HepG2 (cell line): Measurements from ENCODE around the gene CCDC93. TPM values are rescaled to one million over a fixed set of nuclear protein-coding genes. Genes with fewer than 3 reads are reported as not detected.

ENCODE experiments used
- ARNT ChIP-seq: fragments of 450-650 bp; IDR thresholded peaks from 2 replicates; pipeline ENCODE4 v1.6.1; 2017
- ASH2L ChIP-seq: fragments of 300-600, 200-600 bp; sonication (generic); IDR thresholded peaks from 2 replicates; pipeline ENCODE4 v1.7.0; 2017; ENCODE audit warnings: low read depth, mild to moderate bottlenecking, moderate library complexity, mixed read lengths, low read length; ENCODE audit not compliant: insufficient read length
- CEBPZ ChIP-seq: IDR thresholded peaks from 2 replicates; pipeline ENCODE4 v1.6.1; 2012; ENCODE audit warnings: low read length, improper control_type of control experiment
- NFE2L1 ChIP-seq: sonication (generic); formaldehyde crosslinking; IDR thresholded peaks from 2 replicates; pipeline ENCODE4 v1.4.0; 2020; ENCODE audit warnings: missing genetic modification reagents, mild to moderate bottlenecking, borderline replicate concordance
- PHF8 ChIP-seq: sonication (generic); formaldehyde crosslinking; IDR thresholded peaks from 2 replicates; pipeline ENCODE4 v1.5.0; 2020; ENCODE audit warnings: missing genetic modification reagents
- TARDBP ChIP-seq: sonication (generic); formaldehyde crosslinking; IDR thresholded peaks from 2 replicates; pipeline ENCODE4 v1.8.0; 2022; ENCODE audit warnings: mild to moderate bottlenecking, missing genetic modification reagents
- XRCC5 ChIP-seq: fragments of 200-400 bp; formaldehyde crosslinking; optimal IDR thresholded peaks from 2 replicates; pipeline ENCODE3; 2017; ENCODE audit warnings: mild to moderate bottlenecking, low read length
- ZBTB38 ChIP-seq: sonication (generic); formaldehyde crosslinking; IDR thresholded peaks from 2 replicates; pipeline ENCODE4 v1.5.1; 2020; ENCODE audit warnings: mild to moderate bottlenecking, missing genetic modification reagents
- ZNF225 ChIP-seq: sonication (generic); formaldehyde crosslinking; IDR thresholded peaks from 2 replicates; pipeline ENCODE4 v1.4.0; 2020; ENCODE audit warnings: mild to moderate bottlenecking, missing genetic modification reagents
- ZNF33A ChIP-seq: sonication (generic); formaldehyde crosslinking; IDR thresholded peaks from 2 replicates; pipeline ENCODE4 v1.5.1; 2020; ENCODE audit warnings: missing genetic modification reagents, mild to moderate bottlenecking, moderate library complexity, borderline replicate concordance
- polyA plus RNA-seq, 8 experiments: library from polyadenylated mRNA; depleted of rRNA in 3 of 8; stranded (reverse) in 7 of 8; unstranded in 1 of 8; fragments of >200 nt; fragmentation: Illumina TruSeq in 4 of 8; extraction: Trizol in 4 of 8; gene quantifications; 2 replicates each; pipeline versions ENCODE4 v1.2.1 to v1.2.3, GENCODE V29; 2011 to 2016; ENCODE audit warnings: low read depth in 4 of 8, missing spikeins in 1 of 8, mixed read lengths in 1 of 8; ENCODE audit not compliant: insufficient read depth in 1 of 8
- total RNA-seq, 5 experiments: library from RNA; depleted of rRNA; stranded (reverse); fragments of >200 nt; fragmentation: Illumina TruSeq; extraction: Trizol; gene quantifications; 2 replicates each; pipeline ENCODE4 v1.2.3, GENCODE V29; 2016; ENCODE audit warnings: low read depth in 1 of 5
- TF ChIP-seq, protein P1 (sequence below), 2 experiments: IDR thresholded peaks; 2 replicates each; pipeline ENCODE4 v1.6.1; 2011 to 2012; ENCODE audit warnings: low read length in 2 of 2, borderline replicate concordance in 1 of 2, low read depth in 1 of 2, mild to moderate bottlenecking in 1 of 2, moderate library complexity in 1 of 2
- TF ChIP-seq, protein P2 (sequence below): sonication (generic); formaldehyde crosslinking; IDR thresholded peaks from 2 replicates; pipeline ENCODE4 v1.4.0; 2020; ENCODE audit warnings: missing genetic modification reagents
- TF ChIP-seq, protein P3 (sequence below): sonication (generic); formaldehyde crosslinking; IDR thresholded peaks from 2 replicates; pipeline ENCODE4 v1.8.0; 2022; ENCODE audit warnings: missing genetic modification reagents, mild to moderate bottlenecking, inconsistent platforms, borderline replicate concordance
- TF ChIP-seq, protein P4 (sequence below): IDR thresholded peaks from 2 replicates; pipeline ENCODE4 v1.6.1; 2016; ENCODE audit warnings: low read depth, missing genetic modification reagents, missing compliant biosample characterization

Gene CCDC93
- total and polyA plus RNA-seq, 2 of the 13 experiments (the other 11 are each of a cell fraction or from before 2014, with no cell fraction given) = 37.2 to 53.2 TPM

- TF ChIP-seq, protein P1, sequence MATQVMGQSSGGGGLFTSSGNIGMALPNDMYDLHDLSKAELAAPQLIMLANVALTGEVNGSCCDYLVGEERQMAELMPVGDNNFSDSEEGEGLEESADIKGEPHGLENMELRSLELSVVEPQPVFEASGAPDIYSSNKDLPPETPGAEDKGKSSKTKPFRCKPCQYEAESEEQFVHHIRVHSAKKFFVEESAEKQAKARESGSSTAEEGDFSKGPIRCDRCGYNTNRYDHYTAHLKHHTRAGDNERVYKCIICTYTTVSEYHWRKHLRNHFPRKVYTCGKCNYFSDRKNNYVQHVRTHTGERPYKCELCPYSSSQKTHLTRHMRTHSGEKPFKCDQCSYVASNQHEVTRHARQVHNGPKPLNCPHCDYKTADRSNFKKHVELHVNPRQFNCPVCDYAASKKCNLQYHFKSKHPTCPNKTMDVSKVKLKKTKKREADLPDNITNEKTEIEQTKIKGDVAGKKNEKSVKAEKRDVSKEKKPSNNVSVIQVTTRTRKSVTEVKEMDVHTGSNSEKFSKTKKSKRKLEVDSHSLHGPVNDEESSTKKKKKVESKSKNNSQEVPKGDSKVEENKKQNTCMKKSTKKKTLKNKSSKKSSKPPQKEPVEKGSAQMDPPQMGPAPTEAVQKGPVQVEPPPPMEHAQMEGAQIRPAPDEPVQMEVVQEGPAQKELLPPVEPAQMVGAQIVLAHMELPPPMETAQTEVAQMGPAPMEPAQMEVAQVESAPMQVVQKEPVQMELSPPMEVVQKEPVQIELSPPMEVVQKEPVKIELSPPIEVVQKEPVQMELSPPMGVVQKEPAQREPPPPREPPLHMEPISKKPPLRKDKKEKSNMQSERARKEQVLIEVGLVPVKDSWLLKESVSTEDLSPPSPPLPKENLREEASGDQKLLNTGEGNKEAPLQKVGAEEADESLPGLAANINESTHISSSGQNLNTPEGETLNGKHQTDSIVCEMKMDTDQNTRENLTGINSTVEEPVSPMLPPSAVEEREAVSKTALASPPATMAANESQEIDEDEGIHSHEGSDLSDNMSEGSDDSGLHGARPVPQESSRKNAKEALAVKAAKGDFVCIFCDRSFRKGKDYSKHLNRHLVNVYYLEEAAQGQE (IDR thresholded peaks at IDR 0.05; ENCODE audit: borderline replicate concordance in 1 of 2, low read depth in 1 of 2, low read length in 2 of 2) = peak in 1 of 2 experiments; percentile 63; a peak in 1 of 4 replicates
- TF ChIP-seq ASH2L (peak; percentile 98), TARDBP (CRISPR knock-in tag) (peak; percentile 49; the same call in 1 of the 2 replicates), ZBTB38 (0 out of 2 replicates have a peak, but pooled peaks have one; percentile 53), XRCC5 (no peak), ARNT (no peak), ZNF225 (no peak), NFE2L1 (no peak), PHF8 (no peak), ZNF33A (CRISPR knock-in tag) (no peak), CEBPZ (no peak)
- TF ChIP-seq, protein P2, sequence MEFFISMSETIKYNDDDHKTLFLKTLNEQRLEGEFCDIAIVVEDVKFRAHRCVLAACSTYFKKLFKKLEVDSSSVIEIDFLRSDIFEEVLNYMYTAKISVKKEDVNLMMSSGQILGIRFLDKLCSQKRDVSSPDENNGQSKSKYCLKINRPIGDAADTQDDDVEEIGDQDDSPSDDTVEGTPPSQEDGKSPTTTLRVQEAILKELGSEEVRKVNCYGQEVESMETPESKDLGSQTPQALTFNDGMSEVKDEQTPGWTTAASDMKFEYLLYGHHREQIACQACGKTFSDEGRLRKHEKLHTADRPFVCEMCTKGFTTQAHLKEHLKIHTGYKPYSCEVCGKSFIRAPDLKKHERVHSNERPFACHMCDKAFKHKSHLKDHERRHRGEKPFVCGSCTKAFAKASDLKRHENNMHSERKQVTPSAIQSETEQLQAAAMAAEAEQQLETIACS = no peak
- TF ChIP-seq, protein P3, sequence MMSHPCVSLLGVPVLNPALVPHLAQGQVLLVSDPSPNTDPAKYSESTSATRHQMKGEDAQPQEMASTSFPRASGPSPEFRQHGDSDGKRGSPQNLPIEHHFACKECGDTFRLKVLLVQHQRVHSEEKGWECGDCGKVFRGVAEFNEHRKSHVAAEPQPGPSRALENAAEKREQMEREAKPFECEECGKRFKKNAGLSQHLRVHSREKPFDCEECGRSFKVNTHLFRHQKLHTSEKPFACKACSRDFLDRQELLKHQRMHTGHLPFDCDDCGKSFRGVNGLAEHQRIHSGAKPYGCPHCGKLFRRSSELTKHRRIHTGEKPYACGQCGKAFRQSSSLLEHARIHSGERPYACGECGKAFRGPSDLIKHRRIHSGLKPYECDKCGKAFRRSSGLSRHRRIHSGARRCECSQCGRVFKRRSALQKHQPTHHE (CRISPR knock-in tag) = no peak
- TF ChIP-seq, protein P4, sequence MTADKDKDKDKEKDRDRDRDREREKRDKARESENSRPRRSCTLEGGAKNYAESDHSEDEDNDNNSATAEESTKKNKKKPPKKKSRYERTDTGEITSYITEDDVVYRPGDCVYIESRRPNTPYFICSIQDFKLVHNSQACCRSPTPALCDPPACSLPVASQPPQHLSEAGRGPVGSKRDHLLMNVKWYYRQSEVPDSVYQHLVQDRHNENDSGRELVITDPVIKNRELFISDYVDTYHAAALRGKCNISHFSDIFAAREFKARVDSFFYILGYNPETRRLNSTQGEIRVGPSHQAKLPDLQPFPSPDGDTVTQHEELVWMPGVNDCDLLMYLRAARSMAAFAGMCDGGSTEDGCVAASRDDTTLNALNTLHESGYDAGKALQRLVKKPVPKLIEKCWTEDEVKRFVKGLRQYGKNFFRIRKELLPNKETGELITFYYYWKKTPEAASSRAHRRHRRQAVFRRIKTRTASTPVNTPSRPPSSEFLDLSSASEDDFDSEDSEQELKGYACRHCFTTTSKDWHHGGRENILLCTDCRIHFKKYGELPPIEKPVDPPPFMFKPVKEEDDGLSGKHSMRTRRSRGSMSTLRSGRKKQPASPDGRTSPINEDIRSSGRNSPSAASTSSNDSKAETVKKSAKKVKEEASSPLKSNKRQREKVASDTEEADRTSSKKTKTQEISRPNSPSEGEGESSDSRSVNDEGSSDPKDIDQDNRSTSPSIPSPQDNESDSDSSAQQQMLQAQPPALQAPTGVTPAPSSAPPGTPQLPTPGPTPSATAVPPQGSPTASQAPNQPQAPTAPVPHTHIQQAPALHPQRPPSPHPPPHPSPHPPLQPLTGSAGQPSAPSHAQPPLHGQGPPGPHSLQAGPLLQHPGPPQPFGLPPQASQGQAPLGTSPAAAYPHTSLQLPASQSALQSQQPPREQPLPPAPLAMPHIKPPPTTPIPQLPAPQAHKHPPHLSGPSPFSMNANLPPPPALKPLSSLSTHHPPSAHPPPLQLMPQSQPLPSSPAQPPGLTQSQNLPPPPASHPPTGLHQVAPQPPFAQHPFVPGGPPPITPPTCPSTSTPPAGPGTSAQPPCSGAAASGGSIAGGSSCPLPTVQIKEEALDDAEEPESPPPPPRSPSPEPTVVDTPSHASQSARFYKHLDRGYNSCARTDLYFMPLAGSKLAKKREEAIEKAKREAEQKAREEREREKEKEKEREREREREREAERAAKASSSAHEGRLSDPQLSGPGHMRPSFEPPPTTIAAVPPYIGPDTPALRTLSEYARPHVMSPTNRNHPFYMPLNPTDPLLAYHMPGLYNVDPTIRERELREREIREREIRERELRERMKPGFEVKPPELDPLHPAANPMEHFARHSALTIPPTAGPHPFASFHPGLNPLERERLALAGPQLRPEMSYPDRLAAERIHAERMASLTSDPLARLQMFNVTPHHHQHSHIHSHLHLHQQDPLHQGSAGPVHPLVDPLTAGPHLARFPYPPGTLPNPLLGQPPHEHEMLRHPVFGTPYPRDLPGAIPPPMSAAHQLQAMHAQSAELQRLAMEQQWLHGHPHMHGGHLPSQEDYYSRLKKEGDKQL (CRISPR knock-in tag) = no peak
Measured at GRCh38 chr2:117933884-117934354, 80.0 kb downstream of the CCDC93 start (continued).
